ENCODE data around the gene ATP5F1A.
"Not testable (repeated sequence)": the region's sequence is repeated elsewhere in the genome, so short reads cannot be mapped to it uniquely, and the experiment has no call there.

ATP5F1A gene

GRCh38 chr18:46097801-46098615 lies at the start of gene ATP5F1A:
Gene ATP5F1A, minus strand, starts transcription at chr18:46098296. Its CDS starts 65 bp downstream, at chr18:46098231.
- DNase-seq: peak; percentile 45

GRCh38 chr18:46141199-46141598 lies 43.1 kb upstream of the ATP5F1A start:
- no peak for DNase-seq

- DNase-seq: no peak
These were observed 42.1 kb upstream of the ATP5F1A start for GRCh38 chr18:46140173-46140572.

- no peak for DNase-seq
These were observed 37.0 kb upstream of the ATP5F1A start for GRCh38 chr18:46134920-46135675.

GRCh38 chr18:46133534-46133933 lies 35.4 kb upstream of the ATP5F1A start:
- no peak for DNase-seq

GRCh38 chr18:46130549-46130948 lies 32.5 kb upstream of the ATP5F1A start:
- DNase-seq: not testable (repeated sequence)

- DNase-seq: no peak
These were observed 32.0 kb upstream of the ATP5F1A start for GRCh38 chr18:46130061-46130460.

- not testable (repeated sequence) for DNase-seq
These were observed 28.5 kb upstream of the ATP5F1A start for GRCh38 chr18:46126625-46127024.

- no peak for DNase-seq
These were observed 15.7 kb upstream of the ATP5F1A start for GRCh38 chr18:46113751-46114150.

GRCh38 chr18:46110406-46110805 lies 12.3 kb upstream of the ATP5F1A start:
- no peak for DNase-seq

- DNase-seq: no peak
These were observed 11.3 kb upstream of the ATP5F1A start for GRCh38 chr18:46109386-46109785.

- DNase-seq: peak; percentile 70
These were observed 6.2 kb upstream of the ATP5F1A start, which contains the start of gene HAUS1 for GRCh38 chr18:46104128-46104911. Gene HAUS1, plus strand, starts transcription at chr18:46104385. Its CDS starts 27 bp downstream, at chr18:46104412.

- DNase-seq: no peak
These were observed 1.4 kb upstream of the ATP5F1A start for GRCh38 chr18:46099463-46099862.

- no peak for DNase-seq
These were observed 479 bp upstream of the ATP5F1A start for GRCh38 chr18:46098616-46098933.

GRCh38 chr18:46097431-46097800 lies 680 bp downstream of the ATP5F1A start:
- DNase-seq: no peak

GRCh38 chr18:46096651-46097300 lies 1.3 kb downstream of the ATP5F1A start:
- DNase-seq: no peak

- DNase-seq: no peak
These were observed 2.6 kb downstream of the ATP5F1A start for GRCh38 chr18:46095532-46095931.

GRCh38 chr18:46088501-46088900 lies 9.6 kb downstream of the ATP5F1A start:
- DNase-seq: not testable (repeated sequence)

- DNase-seq: no peak
These were observed 13.7 kb downstream of the ATP5F1A start for GRCh38 chr18:46084431-46084830.

GRCh38 chr18:46080156-46080555 lies 17.9 kb downstream of the ATP5F1A start:
- no peak for DNase-seq

- DNase-seq: no peak
These were observed 18.8 kb downstream of the ATP5F1A start for GRCh38 chr18:46079336-46079735.

- peak; percentile 11 for DNase-seq
These were observed 24.4 kb downstream of the ATP5F1A start for GRCh38 chr18:46073474-46074331.
